ENCODE results near the gene MAIP1. TPM values are rescaled to one million over a fixed set of nuclear protein-coding genes. Genes with fewer than 3 reads are reported as not detected.

MAIP1 gene
- total RNA-seq, 1 experiment from 2014 or later: 29.3 TPM

DNA sequence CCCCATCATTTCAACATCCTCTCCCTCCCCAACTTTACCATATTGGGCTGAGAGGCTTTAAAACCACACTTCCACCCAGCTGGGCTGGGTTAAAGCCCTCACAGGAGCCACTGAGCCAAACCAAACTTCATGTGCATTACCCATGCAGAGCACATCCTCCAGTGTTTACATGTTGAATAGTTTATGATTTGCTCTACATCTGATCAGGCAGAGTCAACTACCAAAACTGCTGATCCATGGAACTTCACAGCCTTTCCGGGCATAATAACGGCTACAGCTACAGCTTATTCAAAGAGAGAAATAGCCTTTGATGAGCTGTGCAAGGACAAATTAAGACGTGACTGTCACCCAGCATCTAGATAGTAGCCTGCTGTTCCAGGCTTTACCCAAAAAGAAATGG is 39.0 kb downstream of the MAIP1 start:
- TF ChIP-seq ZNF317 (CRISPR knock-in tag; IDR thresholded peaks at IDR 0.05; ENCODE audit: borderline replicate concordance, low read depth): no peak
- TF ChIP-seq CBFB (CRISPR knock-in tag; IDR thresholded peaks at IDR 0.05; ENCODE audit: low read depth): no peak
- no peak for TF ChIP-seq NFYB (CRISPR knock-in tag; conservative IDR thresholded peaks at IDR 0.05; ENCODE audit: low read depth)
- Mint-ChIP-seq H3K4me1 (no peaks in the 10 kb centered on the region), H3K9me3 (peaks cover 27% of the 10 kb centered on the region), H3K4me3 (no peak overlapping the region), H3K27ac (no peak overlapping the region), H3K36me3 (no peaks in the 10 kb centered on the region), H3K27me3 (ENCODE audit: low read depth) (peaks cover 4% of the 10 kb centered on the region; the same call in 1 of the 2 replicates)
- no peak for ATAC-seq
- CTCF ChIA-PET: interaction anchor here (0.9 kb wide), 1 partner anchor 9 kb away, joined by 3 read pairs; no protein-coding TSS in a partner anchor
- POLR2A ChIA-PET: no interaction called here
- DNase-seq (ENCODE audit: low spot score): no peak

DNA sequence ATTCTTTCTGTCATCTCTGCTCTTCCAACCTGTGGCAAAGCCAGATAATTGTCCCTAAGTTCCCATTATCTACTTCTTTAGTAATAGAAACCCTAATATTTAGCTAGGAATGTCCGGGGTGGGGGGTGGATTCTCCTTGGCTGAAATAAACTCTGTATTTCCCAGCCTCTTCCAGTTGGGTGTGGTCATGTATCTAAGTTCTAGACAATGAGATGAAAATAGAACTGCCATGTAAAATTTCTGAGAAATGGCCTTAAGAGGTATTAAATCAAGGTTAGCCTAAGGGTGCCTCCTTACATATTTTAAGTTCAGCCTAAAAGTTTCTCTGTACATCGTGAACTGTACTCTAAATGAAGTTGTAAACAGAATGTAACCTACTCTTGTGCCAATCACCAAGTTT is 39.5 kb downstream of the MAIP1 start:
- TF ChIP-seq, protein P1, sequence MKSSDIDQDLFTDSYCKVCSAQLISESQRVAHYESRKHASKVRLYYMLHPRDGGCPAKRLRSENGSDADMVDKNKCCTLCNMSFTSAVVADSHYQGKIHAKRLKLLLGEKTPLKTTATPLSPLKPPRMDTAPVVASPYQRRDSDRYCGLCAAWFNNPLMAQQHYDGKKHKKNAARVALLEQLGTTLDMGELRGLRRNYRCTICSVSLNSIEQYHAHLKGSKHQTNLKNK (CRISPR knock-in tag; IDR thresholded peaks at IDR 0.05): no peak
- TF ChIP-seq, protein P2, sequence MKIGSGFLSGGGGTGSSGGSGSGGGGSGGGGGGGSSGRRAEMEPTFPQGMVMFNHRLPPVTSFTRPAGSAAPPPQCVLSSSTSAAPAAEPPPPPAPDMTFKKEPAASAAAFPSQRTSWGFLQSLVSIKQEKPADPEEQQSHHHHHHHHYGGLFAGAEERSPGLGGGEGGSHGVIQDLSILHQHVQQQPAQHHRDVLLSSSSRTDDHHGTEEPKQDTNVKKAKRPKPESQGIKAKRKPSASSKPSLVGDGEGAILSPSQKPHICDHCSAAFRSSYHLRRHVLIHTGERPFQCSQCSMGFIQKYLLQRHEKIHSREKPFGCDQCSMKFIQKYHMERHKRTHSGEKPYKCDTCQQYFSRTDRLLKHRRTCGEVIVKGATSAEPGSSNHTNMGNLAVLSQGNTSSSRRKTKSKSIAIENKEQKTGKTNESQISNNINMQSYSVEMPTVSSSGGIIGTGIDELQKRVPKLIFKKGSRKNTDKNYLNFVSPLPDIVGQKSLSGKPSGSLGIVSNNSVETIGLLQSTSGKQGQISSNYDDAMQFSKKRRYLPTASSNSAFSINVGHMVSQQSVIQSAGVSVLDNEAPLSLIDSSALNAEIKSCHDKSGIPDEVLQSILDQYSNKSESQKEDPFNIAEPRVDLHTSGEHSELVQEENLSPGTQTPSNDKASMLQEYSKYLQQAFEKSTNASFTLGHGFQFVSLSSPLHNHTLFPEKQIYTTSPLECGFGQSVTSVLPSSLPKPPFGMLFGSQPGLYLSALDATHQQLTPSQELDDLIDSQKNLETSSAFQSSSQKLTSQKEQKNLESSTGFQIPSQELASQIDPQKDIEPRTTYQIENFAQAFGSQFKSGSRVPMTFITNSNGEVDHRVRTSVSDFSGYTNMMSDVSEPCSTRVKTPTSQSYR (CRISPR knock-in tag; IDR thresholded peaks at IDR 0.05): no peak
- TF ChIP-seq, protein P3, sequence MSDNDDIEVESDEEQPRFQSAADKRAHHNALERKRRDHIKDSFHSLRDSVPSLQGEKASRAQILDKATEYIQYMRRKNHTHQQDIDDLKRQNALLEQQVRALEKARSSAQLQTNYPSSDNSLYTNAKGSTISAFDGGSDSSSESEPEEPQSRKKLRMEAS (CRISPR knock-in tag; IDR thresholded peaks at IDR 0.05): no peak
- TF ChIP-seq TEAD4 (CRISPR knock-in tag; IDR thresholded peaks at IDR 0.05) (no peak), SMAD3 (CRISPR knock-in tag; IDR thresholded peaks at IDR 0.05; ENCODE audit: borderline replicate concordance) (no peak), SMAD4 (CRISPR knock-in tag; IDR thresholded peaks at IDR 0.05) (no peak), IRF2 (CRISPR knock-in tag; IDR thresholded peaks at IDR 0.05; ENCODE audit: borderline replicate concordance, low read depth) (no peak)
- TF ChIP-seq, protein P4, sequence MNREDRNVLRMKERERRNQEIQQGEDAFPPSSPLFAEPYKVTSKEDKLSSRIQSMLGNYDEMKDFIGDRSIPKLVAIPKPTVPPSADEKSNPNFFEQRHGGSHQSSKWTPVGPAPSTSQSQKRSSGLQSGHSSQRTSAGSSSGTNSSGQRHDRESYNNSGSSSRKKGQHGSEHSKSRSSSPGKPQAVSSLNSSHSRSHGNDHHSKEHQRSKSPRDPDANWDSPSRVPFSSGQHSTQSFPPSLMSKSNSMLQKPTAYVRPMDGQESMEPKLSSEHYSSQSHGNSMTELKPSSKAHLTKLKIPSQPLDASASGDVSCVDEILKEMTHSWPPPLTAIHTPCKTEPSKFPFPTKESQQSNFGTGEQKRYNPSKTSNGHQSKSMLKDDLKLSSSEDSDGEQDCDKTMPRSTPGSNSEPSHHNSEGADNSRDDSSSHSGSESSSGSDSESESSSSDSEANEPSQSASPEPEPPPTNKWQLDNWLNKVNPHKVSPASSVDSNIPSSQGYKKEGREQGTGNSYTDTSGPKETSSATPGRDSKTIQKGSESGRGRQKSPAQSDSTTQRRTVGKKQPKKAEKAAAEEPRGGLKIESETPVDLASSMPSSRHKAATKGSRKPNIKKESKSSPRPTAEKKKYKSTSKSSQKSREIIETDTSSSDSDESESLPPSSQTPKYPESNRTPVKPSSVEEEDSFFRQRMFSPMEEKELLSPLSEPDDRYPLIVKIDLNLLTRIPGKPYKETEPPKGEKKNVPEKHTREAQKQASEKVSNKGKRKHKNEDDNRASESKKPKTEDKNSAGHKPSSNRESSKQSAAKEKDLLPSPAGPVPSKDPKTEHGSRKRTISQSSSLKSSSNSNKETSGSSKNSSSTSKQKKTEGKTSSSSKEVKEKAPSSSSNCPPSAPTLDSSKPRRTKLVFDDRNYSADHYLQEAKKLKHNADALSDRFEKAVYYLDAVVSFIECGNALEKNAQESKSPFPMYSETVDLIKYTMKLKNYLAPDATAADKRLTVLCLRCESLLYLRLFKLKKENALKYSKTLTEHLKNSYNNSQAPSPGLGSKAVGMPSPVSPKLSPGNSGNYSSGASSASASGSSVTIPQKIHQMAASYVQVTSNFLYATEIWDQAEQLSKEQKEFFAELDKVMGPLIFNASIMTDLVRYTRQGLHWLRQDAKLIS (CRISPR knock-in tag; IDR thresholded peaks at IDR 0.05; ENCODE audit: borderline replicate concordance): no peak
- TF ChIP-seq, protein P5, sequence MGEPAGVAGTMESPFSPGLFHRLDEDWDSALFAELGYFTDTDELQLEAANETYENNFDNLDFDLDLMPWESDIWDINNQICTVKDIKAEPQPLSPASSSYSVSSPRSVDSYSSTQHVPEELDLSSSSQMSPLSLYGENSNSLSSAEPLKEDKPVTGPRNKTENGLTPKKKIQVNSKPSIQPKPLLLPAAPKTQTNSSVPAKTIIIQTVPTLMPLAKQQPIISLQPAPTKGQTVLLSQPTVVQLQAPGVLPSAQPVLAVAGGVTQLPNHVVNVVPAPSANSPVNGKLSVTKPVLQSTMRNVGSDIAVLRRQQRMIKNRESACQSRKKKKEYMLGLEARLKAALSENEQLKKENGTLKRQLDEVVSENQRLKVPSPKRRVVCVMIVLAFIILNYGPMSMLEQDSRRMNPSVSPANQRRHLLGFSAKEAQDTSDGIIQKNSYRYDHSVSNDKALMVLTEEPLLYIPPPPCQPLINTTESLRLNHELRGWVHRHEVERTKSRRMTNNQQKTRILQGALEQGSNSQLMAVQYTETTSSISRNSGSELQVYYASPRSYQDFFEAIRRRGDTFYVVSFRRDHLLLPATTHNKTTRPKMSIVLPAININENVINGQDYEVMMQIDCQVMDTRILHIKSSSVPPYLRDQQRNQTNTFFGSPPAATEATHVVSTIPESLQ (CRISPR knock-in tag; IDR thresholded peaks at IDR 0.05): no peak
- Mint-ChIP-seq H3K27me3 (ENCODE audit: low read depth) (peaks cover 4% of the 10 kb centered on the region; the same call in 1 of the 2 replicates), H3K27ac (no peak overlapping the region), H3K36me3 (no peaks in the 10 kb centered on the region), H3K9me3 (peaks cover 27% of the 10 kb centered on the region), H3K4me1 (no peaks in the 10 kb centered on the region), H3K4me3 (no peak overlapping the region)
- ChIA-PET CTCF (interaction anchor here (0.9 kb wide), 1 partner anchor 9 kb away, joined by 3 read pairs; no protein-coding TSS in a partner anchor), POLR2A (no interaction called here)
- no peak for ATAC-seq
- no peak for DNase-seq (ENCODE audit: low spot score)

DNA sequence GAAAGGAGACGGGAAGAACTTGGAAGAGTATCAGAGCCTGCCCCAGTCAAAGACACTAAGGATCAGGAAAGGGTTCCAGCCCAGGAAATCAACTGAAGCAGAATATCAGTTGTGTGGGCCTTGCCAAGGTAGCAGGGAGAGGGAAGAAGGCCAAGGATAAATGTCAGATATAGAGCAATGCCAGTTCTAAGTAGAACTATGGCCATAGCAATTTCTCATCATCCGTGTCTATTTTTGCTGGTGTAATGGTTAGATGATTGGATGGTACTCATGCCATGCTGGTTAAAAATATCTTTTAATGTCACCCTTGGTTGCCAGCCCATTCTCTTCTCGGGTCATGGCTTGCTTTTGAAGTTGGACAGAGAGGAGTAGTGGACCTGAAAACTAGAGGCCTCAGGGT is 41.9 kb downstream of the MAIP1 start:
- Mint-ChIP-seq H3K27ac (no peak overlapping the region), H3K27me3 (ENCODE audit: low read depth) (peaks cover 4% of the 10 kb centered on the region; the same call in 1 of the 2 replicates), H3K4me3 (no peak overlapping the region), H3K9me3 (peaks cover 20% of the 10 kb centered on the region), H3K4me1 (no peaks in the 10 kb centered on the region), H3K36me3 (no peaks in the 10 kb centered on the region)
- ATAC-seq (no peak), DNase-seq (ENCODE audit: low spot score) (no peak)
- ChIA-PET CTCF (interaction anchor here (1.5 kb wide), 1 partner anchor 12 kb away, joined by 7 read pairs; no protein-coding TSS in a partner anchor), POLR2A (no interaction called here)
- TF ChIP-seq NR1H2 (CRISPR knock-in tag; IDR thresholded peaks at IDR 0.05): no peak
- no peak for TF ChIP-seq ETV6 (CRISPR knock-in tag; IDR thresholded peaks at IDR 0.05)
- TF ChIP-seq, protein P6, sequence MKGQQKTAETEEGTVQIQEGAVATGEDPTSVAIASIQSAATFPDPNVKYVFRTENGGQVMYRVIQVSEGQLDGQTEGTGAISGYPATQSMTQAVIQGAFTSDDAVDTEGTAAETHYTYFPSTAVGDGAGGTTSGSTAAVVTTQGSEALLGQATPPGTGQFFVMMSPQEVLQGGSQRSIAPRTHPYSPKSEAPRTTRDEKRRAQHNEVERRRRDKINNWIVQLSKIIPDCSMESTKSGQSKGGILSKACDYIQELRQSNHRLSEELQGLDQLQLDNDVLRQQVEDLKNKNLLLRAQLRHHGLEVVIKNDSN (CRISPR knock-in tag; IDR thresholded peaks at IDR 0.05): no peak
- TF ChIP-seq, protein P7, sequence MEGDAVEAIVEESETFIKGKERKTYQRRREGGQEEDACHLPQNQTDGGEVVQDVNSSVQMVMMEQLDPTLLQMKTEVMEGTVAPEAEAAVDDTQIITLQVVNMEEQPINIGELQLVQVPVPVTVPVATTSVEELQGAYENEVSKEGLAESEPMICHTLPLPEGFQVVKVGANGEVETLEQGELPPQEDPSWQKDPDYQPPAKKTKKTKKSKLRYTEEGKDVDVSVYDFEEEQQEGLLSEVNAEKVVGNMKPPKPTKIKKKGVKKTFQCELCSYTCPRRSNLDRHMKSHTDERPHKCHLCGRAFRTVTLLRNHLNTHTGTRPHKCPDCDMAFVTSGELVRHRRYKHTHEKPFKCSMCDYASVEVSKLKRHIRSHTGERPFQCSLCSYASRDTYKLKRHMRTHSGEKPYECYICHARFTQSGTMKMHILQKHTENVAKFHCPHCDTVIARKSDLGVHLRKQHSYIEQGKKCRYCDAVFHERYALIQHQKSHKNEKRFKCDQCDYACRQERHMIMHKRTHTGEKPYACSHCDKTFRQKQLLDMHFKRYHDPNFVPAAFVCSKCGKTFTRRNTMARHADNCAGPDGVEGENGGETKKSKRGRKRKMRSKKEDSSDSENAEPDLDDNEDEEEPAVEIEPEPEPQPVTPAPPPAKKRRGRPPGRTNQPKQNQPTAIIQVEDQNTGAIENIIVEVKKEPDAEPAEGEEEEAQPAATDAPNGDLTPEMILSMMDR (IDR thresholded peaks at IDR 0.05): no peak
- TF ChIP-seq ZNF232 (CRISPR knock-in tag; IDR thresholded peaks at IDR 0.05): no peak
- TF ChIP-seq TEAD4 (CRISPR knock-in tag; IDR thresholded peaks at IDR 0.05): no peak

All from WTC11 (cell line).